SU-DHL-6 (cell line): ENCODE measurements around the gene CDC123.

ENCODE experiments used
- EZH2phosphoT487 ChIP-seq: fragments of 200-600 bp; sonication (generic), shearing (Covaris generic); conservative IDR thresholded peaks from 2 replicates; pipeline ENCODE4 v1.6.1; 2018; ENCODE audit warnings: mild to moderate bottlenecking, antibody characterized with exemption, low read length, moderate library complexity, mixed read lengths
- TF ChIP-seq, protein P1 (sequence below): fragments of 200-600 bp; sonication (generic); IDR thresholded peaks from one replicate; pipeline ENCODE4 v1.5.1; 2017; ENCODE audit warnings: antibody characterized with exemption, mild to moderate bottlenecking, low read length, moderate library complexity; ENCODE audit not compliant: insufficient read depth, poor library complexity, severe bottlenecking

DNA sequence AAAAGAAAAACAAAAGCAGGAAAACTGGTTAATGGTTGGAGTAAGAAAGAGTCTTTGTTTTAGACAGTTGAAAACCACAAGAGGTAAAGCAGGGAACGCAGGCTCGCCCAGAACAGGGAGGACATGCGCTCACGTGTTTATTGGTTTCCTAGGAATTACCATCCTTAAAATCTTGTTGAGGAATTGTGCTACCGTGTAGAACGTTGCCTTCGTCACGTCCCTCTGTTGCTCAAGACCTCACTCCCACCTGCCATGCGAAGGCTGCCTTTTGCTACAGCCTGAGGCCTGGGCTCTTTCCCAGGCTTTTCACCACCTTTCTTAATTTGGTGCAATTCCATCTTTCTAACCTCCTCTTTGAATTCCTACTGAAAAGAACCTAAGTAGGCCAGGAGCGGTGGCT, 91.8 kb downstream of the CDC123 start:
- TF ChIP-seq, protein P1, sequence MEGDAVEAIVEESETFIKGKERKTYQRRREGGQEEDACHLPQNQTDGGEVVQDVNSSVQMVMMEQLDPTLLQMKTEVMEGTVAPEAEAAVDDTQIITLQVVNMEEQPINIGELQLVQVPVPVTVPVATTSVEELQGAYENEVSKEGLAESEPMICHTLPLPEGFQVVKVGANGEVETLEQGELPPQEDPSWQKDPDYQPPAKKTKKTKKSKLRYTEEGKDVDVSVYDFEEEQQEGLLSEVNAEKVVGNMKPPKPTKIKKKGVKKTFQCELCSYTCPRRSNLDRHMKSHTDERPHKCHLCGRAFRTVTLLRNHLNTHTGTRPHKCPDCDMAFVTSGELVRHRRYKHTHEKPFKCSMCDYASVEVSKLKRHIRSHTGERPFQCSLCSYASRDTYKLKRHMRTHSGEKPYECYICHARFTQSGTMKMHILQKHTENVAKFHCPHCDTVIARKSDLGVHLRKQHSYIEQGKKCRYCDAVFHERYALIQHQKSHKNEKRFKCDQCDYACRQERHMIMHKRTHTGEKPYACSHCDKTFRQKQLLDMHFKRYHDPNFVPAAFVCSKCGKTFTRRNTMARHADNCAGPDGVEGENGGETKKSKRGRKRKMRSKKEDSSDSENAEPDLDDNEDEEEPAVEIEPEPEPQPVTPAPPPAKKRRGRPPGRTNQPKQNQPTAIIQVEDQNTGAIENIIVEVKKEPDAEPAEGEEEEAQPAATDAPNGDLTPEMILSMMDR, result no peak
- TF ChIP-seq EZH2phosphoT487, result no peak
